ENCODE results near the gene CH25H.

The CH25H gene

DNA sequence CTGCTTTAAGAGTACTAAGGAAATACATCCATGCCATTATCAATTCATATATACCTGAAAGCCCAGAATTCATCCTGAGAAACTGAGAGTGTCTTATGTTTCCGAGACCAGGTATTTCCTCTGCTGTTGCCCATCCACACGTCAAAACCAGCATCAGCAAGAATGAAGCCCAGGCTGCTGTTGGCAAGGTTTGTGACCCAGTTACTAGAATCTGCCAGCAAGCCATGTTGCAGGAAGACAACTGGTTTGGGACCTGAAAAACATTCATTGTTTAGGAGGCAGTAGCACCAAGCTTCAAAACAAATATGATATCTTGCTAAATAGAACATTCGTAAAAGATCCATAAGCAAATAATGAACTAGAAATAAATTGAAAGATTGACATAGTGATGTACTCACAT is 21.0 kb upstream of the CH25H start:
- TF ChIP-seq, protein P1, sequence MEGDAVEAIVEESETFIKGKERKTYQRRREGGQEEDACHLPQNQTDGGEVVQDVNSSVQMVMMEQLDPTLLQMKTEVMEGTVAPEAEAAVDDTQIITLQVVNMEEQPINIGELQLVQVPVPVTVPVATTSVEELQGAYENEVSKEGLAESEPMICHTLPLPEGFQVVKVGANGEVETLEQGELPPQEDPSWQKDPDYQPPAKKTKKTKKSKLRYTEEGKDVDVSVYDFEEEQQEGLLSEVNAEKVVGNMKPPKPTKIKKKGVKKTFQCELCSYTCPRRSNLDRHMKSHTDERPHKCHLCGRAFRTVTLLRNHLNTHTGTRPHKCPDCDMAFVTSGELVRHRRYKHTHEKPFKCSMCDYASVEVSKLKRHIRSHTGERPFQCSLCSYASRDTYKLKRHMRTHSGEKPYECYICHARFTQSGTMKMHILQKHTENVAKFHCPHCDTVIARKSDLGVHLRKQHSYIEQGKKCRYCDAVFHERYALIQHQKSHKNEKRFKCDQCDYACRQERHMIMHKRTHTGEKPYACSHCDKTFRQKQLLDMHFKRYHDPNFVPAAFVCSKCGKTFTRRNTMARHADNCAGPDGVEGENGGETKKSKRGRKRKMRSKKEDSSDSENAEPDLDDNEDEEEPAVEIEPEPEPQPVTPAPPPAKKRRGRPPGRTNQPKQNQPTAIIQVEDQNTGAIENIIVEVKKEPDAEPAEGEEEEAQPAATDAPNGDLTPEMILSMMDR (conservative IDR thresholded peaks at IDR 0.05; ENCODE audit: low read length) = no peak
- no peak for DNase-seq (ENCODE audit: low read depth)

DNA sequence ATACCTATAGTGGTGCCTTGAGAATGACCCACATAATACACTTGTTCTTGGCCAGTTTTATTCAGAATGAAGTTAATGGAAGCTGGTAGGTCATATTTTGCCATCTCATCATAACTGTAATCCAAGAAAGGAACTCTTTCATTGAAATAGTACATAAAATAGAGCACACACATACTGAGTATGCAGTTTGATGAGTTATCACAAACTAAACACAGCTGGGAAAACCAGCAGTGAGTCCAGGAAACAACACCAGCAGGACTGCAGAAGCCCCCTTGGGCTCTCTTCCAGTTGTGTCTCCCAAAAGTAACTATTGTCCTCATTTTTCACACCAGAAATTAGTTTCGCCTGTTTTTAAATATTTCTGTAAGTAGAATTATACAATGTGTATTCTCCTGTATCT is 19.8 kb upstream of the CH25H start:
- TF ChIP-seq, protein P1 (conservative IDR thresholded peaks at IDR 0.05; ENCODE audit: low read length) = no peak
- H3K4me3 ChIP-seq (ENCODE audit: low read length) = no peak overlapping the region

More for the DNA sequence above, 21.0 kb upstream of the CH25H start:
- H3K4me3 ChIP-seq (ENCODE audit: low read length) = no peak overlapping the region

DNA sequence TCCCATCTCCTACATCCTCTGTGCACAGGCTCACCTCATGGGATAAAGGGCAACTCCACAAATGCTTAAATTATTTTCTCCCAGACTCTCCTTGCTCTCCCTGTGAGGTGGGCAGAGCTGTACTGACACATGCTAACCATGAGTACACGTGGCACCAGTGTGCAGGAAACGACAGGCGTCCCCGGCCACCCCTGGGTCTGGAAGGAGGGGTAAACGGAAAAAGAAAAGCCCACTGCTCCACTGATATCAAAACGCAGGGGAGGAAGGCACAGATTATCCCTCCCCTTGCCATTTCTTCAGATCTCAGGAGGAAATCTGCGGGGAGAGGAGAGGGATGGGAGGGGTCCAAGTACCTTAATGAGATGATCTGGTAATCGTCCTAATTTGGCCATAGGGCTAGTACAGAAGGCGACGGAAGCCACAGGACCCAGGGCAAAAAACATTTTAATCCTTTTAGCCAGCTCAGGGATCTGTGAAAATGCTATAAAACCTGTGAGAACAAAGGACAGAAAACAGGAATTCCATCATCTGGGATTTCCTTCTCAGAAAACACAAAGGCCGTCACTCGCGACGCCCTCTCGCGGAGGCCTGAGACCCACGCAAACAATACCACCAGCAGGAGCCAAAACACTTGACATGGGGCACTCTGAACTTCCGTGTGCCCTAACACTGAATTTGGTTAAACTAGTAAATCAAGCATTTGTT is 17.8 kb upstream of the CH25H start:
- H3K4me3 ChIP-seq (ENCODE audit: low read length) = no peak overlapping the region
- DNase-seq (ENCODE audit: low read depth) = no peak
- TF ChIP-seq, protein P1 (conservative IDR thresholded peaks at IDR 0.05; ENCODE audit: low read length) = peak; percentile 28; the same call in 1 of the 2 replicates

More for the DNA sequence above, 19.8 kb upstream of the CH25H start:
- no peak for DNase-seq (ENCODE audit: low read depth)

DNA sequence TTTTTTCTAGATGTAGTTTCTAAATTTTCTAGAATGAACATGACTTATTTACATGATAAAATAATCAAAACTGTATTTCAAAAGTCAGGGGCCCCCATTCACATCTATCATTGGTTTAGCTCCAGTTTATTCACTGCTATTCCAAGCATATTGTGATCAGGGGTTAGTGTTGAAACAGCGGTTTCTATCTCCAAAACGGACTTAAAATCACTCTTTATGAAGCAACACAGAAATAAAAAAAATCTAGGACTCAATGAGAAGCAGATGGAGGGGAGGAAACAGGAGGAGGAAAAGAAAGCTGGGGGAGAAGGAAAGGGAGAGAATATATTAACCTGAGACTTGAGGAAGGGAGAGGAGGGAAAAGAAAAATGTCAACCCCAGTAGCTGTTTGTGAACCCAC is 14.8 kb upstream of the CH25H start:
- TF ChIP-seq, protein P1 (conservative IDR thresholded peaks at IDR 0.05; ENCODE audit: low read length) = no peak
- no peak overlapping the region for H3K4me3 ChIP-seq (ENCODE audit: low read length)
- peak; percentile 64 for DNase-seq (ENCODE audit: low read depth)

DNA sequence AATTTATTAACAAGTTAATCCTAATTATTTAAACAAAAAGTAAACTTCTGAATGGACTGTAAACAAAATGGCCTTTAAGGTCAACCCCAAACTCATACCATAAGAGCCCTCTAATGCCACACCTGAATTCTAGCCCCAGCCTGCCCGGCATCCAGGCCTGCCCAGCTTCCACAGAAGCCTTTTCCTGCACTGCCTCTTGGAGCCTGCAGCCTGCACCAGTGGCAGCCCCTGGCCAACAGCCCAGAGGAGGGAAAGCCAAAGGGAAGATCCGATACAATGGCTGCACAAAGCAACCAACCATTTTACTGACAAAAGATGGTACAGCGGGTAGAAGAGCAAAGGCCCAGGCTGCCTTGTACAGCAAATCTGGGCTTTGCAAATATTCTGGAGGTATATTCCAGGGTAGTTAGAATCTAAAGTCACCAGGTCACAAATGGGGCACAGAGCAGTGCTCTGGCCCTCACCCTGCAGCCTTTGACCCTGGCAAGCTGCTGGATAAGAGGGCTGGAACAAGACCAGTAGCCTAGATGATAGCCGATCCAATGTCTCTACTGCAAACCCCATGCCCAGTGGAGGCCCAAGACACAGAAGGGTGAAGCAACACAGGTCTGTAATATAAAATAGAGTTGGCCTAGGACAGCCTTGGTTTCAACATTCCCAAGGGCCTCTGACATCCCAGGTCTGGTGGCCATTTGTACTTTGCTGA is 12.5 kb upstream of the CH25H start:
- DNase-seq (ENCODE audit: low read depth) = no peak
- TF ChIP-seq, protein P1 (conservative IDR thresholded peaks at IDR 0.05; ENCODE audit: low read length) = no peak

DNA sequence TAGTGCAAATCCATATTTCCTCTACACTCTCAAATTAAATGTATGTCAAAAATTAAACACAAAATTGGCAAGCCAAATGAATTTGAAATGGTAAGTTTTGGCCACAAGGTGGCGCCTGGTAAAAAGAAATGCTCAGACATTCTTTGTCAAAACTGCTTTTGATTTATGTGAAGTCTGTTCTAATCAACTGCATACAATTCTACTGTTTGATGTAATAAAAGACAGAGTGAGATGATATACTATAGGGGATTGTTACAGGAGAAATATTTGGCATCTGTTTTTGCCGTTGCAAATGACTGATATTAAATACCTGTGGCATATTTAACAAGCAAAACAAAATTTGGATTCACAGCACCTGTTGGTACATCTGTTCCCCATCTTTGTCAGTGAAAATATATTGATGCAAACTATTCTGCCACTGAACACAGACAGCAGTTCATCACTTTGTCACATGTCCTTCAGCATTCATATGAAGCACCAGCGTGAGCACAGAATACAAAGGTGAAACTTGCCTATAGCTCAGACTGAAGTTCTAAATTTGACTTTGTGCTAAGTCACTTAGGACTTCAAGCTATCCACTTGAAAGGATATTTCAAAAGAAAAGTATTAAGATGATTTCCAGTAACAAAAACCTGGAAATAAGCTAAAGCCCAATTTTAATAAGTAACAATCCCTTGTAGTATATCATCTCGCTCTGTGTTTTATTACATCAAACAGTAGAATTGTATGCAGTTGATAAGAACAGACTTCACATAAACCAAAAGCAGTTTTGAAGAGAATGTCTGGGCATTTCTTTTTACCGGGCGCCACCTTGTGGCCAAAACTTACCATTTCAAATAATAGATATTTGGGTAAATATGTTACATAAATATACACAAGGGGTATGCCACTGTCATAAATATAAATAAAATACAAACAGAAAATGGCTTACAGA is 10.2 kb upstream of the CH25H start:
- DNase-seq (ENCODE audit: low read depth) = peak; percentile 64
- no peak overlapping the region for H3K4me3 ChIP-seq (ENCODE audit: low read length)
- TF ChIP-seq, protein P1 (conservative IDR thresholded peaks at IDR 0.05; ENCODE audit: low read length) = peak; percentile 71

More for the DNA sequence above, 12.5 kb upstream of the CH25H start:
- no peak overlapping the region for H3K4me3 ChIP-seq (ENCODE audit: low read length)

Data from AG10803 (cell line).